Endothelial cell of umbilical vein (primary cell): ENCODE measurements around the gene CIAO3. TPM values are rescaled to one million over a fixed set of nuclear protein-coding genes. Genes with fewer than 3 reads are reported as not detected.

Experiments
- BruUV-seq: library from RNA; stranded (reverse); fragments of 400-500 nt; replicated peaks from 2 replicates; lab custom pipeline; 2021; lab: Mats Ljungman, UMichigan
- CTCF ChIA-PET: fragments of 300-600, 350-600 bp; sonication (Branson Sonifier 250); formaldehyde crosslinking; loops from one replicate; lab custom pipeline; 2021; ENCODE audit warnings: antibody characterized with exemption, inconsistent platforms; lab: Charles Lee
- POLR2A ChIA-PET: fragments of 300-600, 350-600 bp; sonication (Branson Sonifier 250); formaldehyde crosslinking; loops from one replicate; lab custom pipeline; 2021; ENCODE audit warnings: antibody characterized with exemption, inconsistent platforms; lab: Charles Lee
- DNase-seq: peaks from one replicate; pipeline ENCODE4 v3.0.0-alpha.2; 2011; ENCODE audit warnings: low read depth, low spot score
- FAIRE-seq: peaks from 2 replicates; lab custom pipeline; 2011; peaks lifted over from hg19 to GRCh38; lab: Jason Lieb, UNC
- H2AFZ ChIP-seq: 2 replicates; pipeline ENCODE4 v1.6.0; 2012; ENCODE audit warnings: low read depth, low read length, control low read depth, inconsistent platforms
- H3K27ac ChIP-seq: 2 replicates; pipeline ENCODE4 v1.5.1; 2011; ENCODE audit warnings: low read depth, mild to moderate bottlenecking, control low read depth, low read length, moderate library complexity; ENCODE audit not compliant: insufficient read depth
- H3K27me3 ChIP-seq, 2 experiments: 2 replicates each; pipeline versions ENCODE4 v1.6.0 to v1.6.1; 2011; ENCODE audit warnings: low read length in 2 of 2, mixed read lengths in 1 of 2; ENCODE audit not compliant: control insufficient read depth in 2 of 2, insufficient read depth in 2 of 2
- H3K36me3 ChIP-seq, 2 experiments: 2 replicates in 1 of 2; 3 replicates in 1 of 2; pipeline ENCODE4 v1.5.1; 2011; ENCODE audit warnings: low read length in 2 of 2, mild to moderate bottlenecking in 1 of 2, moderate library complexity in 1 of 2; ENCODE audit not compliant: control insufficient read depth in 2 of 2, insufficient read depth in 2 of 2; ENCODE audit errors: extremely low read depth in 1 of 2
- H3K4me1 ChIP-seq: 3 replicates; pipeline ENCODE4 v1.5.1; 2011; ENCODE audit warnings: mild to moderate bottlenecking, low read length; ENCODE audit not compliant: control insufficient read depth, insufficient read depth; ENCODE audit errors: extremely low read depth
- H3K4me2 ChIP-seq: 2 replicates; pipeline ENCODE4 v1.6.1; 2011; ENCODE audit warnings: low read length, control low read depth, mixed read lengths; ENCODE audit not compliant: insufficient read depth
- H3K4me3 ChIP-seq, 3 experiments: fragments of 200-600 bp in 1 of 3; sonication (generic), shearing (Covaris generic) in 1 of 3; replicated peaks in 1 of 3; 2 replicates each; pipeline ENCODE4 v1.5.1; 2011 to 2016; ENCODE audit warnings: control low read depth in 3 of 3, low read length in 3 of 3, mild to moderate bottlenecking in 2 of 3, inconsistent platforms in 1 of 3, low read depth in 1 of 3, moderate library complexity in 1 of 3; ENCODE audit not compliant: insufficient read depth in 1 of 3
- H3K79me2 ChIP-seq: 2 replicates; pipeline ENCODE4 v1.6.0; 2012; ENCODE audit warnings: low read length, inconsistent platforms; ENCODE audit not compliant: control insufficient read depth, insufficient read depth
- H3K9ac ChIP-seq: replicated peaks from 2 replicates; pipeline ENCODE3; 2011; ENCODE audit warnings: low read length, control low read depth; ENCODE audit not compliant: insufficient read depth; ENCODE audit errors: extremely low read depth
- H3K9me1 ChIP-seq: replicated peaks from 3 replicates; pipeline ENCODE4 v1.6.0; 2011; ENCODE audit warnings: mild to moderate bottlenecking, low read length; ENCODE audit not compliant: control insufficient read depth, insufficient read depth; ENCODE audit errors: extremely low read depth
- H3K9me3 ChIP-seq: replicated peaks from 2 replicates; pipeline ENCODE4 v1.5.1; 2012; ENCODE audit warnings: low read length, inconsistent platforms; ENCODE audit not compliant: control insufficient read depth, insufficient read depth
- H4K20me1 ChIP-seq: replicated peaks from 2 replicates; pipeline ENCODE3; 2011; ENCODE audit warnings: mild to moderate bottlenecking, low read length; ENCODE audit not compliant: control insufficient read depth, insufficient read depth; ENCODE audit errors: extremely low read depth
- EZH2 ChIP-seq: IDR thresholded peaks from 2 replicates; pipeline ENCODE4 v1.6.1; 2012; ENCODE audit warnings: borderline replicate concordance, low read depth, mild to moderate bottlenecking, moderate library complexity, low read length, inconsistent platforms; ENCODE audit not compliant: severe bottlenecking
- FOS ChIP-seq: IDR thresholded peaks from 2 replicates; pipeline ENCODE4 v1.6.1; 2011; ENCODE audit warnings: mild to moderate bottlenecking, low read length, moderate library complexity, borderline replicate concordance; ENCODE audit not compliant: insufficient read depth
- GATA2 ChIP-seq: IDR thresholded peaks from 2 replicates; pipeline ENCODE4 v1.7.0; 2011; ENCODE audit warnings: low read depth, mild to moderate bottlenecking, moderate library complexity, mixed read lengths, low read length; ENCODE audit not compliant: insufficient read length, insufficient read depth
- JUN ChIP-seq: IDR thresholded peaks from 2 replicates; pipeline ENCODE4 v1.6.1; 2011; ENCODE audit warnings: borderline replicate concordance, low read depth; ENCODE audit not compliant: insufficient read length, insufficient read depth
- MYC ChIP-seq: IDR thresholded peaks from one replicate; pipeline ENCODE4 v1.6.1; 2011; ENCODE audit warnings: mild to moderate bottlenecking, low read depth, low read length
- POLR2A ChIP-seq: IDR thresholded peaks from 2 replicates; pipeline ENCODE4 v1.6.1; 2012; ENCODE audit warnings: low read depth, mild to moderate bottlenecking, control low read depth, low read length
- POLR2AphosphoS5 ChIP-seq: IDR thresholded peaks from 2 replicates; pipeline ENCODE4 v1.6.1; 2012; ENCODE audit warnings: low read depth, mild to moderate bottlenecking, control low read depth, low read length, moderate library complexity; ENCODE audit not compliant: insufficient read depth
- dilution Hi-C: fragments of 300-500 bp; cut with MboI; formaldehyde crosslinking; loops from one replicate; pipeline ENCODE4 v1.15.0; 2019; ENCODE audit warnings: low sequenced_read_pairs; ENCODE audit not compliant: extremely low pct_ligation_motif_present
- intact Hi-C: fragments of 100-400 bp; cut with micrococcal nuclease; formaldehyde crosslinking; loops from one replicate; pipeline ENCODE4 v1.10.0; 2022
- polyA plus RNA-seq, 4 experiments: library from polyadenylated mRNA; depleted of rRNA in 3 of 4; stranded (reverse) in 3 of 4; unstranded in 1 of 4; fragments of >200 nt; gene quantifications; 2 replicates each; pipeline versions ENCODE4 v1.2.1 to v1.2.3, GENCODE V29; 2011 to 2012; ENCODE audit warnings: missing spikeins in 1 of 4
- total RNA-seq: library from RNA; stranded (reverse); gene quantifications from 2 replicates; pipeline ENCODE4 v1.2.3, GENCODE V29; 2021
- TF ChIP-seq, protein P1 (sequence below): IDR thresholded peaks from 2 replicates; pipeline ENCODE4 v1.6.1; 2011; ENCODE audit not compliant: insufficient read depth, insufficient read length
- TF ChIP-seq, protein P2 (sequence below), 2 donors: IDR thresholded peaks; 1 replicate in 1 of 2; 2 replicates in 1 of 2; pipeline ENCODE4 v1.5.1; 2011; ENCODE audit warnings: low read length in 2 of 2, mild to moderate bottlenecking in 2 of 2, moderate library complexity in 2 of 2, control low read depth in 1 of 2, inconsistent platforms in 1 of 2, low read depth in 1 of 2; ENCODE audit not compliant: insufficient read depth in 1 of 2; ENCODE audit errors: extremely low read depth in 1 of 2

CIAO3 gene
- total and polyA plus RNA-seq, 2 donors (not counting 3 experiments of a cell fraction or from before 2014, with no cell fraction given), result 23.1 to 33.8 TPM

GRCh38 chr16:707062-707538 lies 33.7 kb downstream of the CIAO3 start:
- intact Hi-C loops, result no loop called here
- Histone ChIP-seq H3K9ac (no peak overlapping the region), H3K4me1 (no peaks in the 10 kb centered on the region), H2AFZ (no peak overlapping the region), H3K4me2 (no peak overlapping the region), H3K36me3 (no peaks in the 10 kb centered on the region), H3K79me2 (no peaks in the 10 kb centered on the region), H3K9me1 (no peaks in the 10 kb centered on the region), H3K27me3 (peaks cover 28 to 32% of the 10 kb centered on the region in 2 experiments), H4K20me1 (no peaks in the 10 kb centered on the region), H3K4me3 (no peak overlapping the region), H3K9me3 (no peaks in the 10 kb centered on the region), H3K27ac (no peak overlapping the region)
- TF ChIP-seq EZH2 (no peak), GATA2 (no peak), JUN (no peak), FOS (no peak), MYC (no peak), POLR2A (no peak), POLR2AphosphoS5 (no peak)
- TF ChIP-seq, protein P1, sequence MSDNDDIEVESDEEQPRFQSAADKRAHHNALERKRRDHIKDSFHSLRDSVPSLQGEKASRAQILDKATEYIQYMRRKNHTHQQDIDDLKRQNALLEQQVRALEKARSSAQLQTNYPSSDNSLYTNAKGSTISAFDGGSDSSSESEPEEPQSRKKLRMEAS, result no peak
- TF ChIP-seq, protein P2, sequence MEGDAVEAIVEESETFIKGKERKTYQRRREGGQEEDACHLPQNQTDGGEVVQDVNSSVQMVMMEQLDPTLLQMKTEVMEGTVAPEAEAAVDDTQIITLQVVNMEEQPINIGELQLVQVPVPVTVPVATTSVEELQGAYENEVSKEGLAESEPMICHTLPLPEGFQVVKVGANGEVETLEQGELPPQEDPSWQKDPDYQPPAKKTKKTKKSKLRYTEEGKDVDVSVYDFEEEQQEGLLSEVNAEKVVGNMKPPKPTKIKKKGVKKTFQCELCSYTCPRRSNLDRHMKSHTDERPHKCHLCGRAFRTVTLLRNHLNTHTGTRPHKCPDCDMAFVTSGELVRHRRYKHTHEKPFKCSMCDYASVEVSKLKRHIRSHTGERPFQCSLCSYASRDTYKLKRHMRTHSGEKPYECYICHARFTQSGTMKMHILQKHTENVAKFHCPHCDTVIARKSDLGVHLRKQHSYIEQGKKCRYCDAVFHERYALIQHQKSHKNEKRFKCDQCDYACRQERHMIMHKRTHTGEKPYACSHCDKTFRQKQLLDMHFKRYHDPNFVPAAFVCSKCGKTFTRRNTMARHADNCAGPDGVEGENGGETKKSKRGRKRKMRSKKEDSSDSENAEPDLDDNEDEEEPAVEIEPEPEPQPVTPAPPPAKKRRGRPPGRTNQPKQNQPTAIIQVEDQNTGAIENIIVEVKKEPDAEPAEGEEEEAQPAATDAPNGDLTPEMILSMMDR (IDR thresholded peaks at IDR 0.05; ENCODE audit: extremely low read depth in 1 of 2, insufficient read depth in 1 of 2, low read depth in 1 of 2, low read length in 2 of 2), result no peak
- ChIA-PET POLR2A (interaction anchor here (0.9 kb wide), 1 partner anchor 14 kb away, joined by 3 read pairs; the partner anchor contains the start of gene ANTKMT), CTCF (interaction anchor here (0.6 to 2.4 kb wide), 8 partner anchors 8 to 396 kb away, joined by 3 to 8 read pairs (median 4); partner anchors contain the start of genes METRN and STUB1)
- dilution Hi-C loops, result no loop called here
- DNase-seq (no peak), FAIRE-seq (no peak)
- BruUV-seq, result no TSS peak
